GM12878 (cell line): ENCODE results near the gene AFF2. TPM values are rescaled to one million over a fixed set of nuclear protein-coding genes. Genes with fewer than 3 reads are reported as not detected.

Experiments used
- ATAC-seq: fragments of 200-7000 bp; cut with Tn5 transposase; 3 replicates; pipeline ENCODE4 v1.9.1; 2020; ENCODE audit warnings: mild to moderate bottlenecking, moderate library complexity
- BruUV-seq: library from RNA; stranded (reverse); fragments of 400-500 nt; replicated peaks from 2 replicates; lab custom pipeline; 2021; lab: Mats Ljungman, UMichigan
- CTCF ChIA-PET: fragments of 300-600 bp; sonication (Branson Sonifier 250); formaldehyde crosslinking; extraction: SDS; loops from one replicate; lab custom pipeline; 2021; ENCODE audit warnings: inconsistent platforms; lab: Yijun Ruan, JAX
- POLR2A ChIA-PET: fragments of 350-600 bp; formaldehyde crosslinking; extraction: SDS; loops from one replicate; lab custom pipeline; 2021; ENCODE audit warnings: inconsistent platforms; lab: Charles Lee
- RAD21 ChIA-PET: fragments of 300-600 bp; sonication (Branson Sonifier 250); formaldehyde crosslinking; loops from one replicate; lab custom pipeline; 2023; ENCODE audit warnings: antibody characterized with exemption; ENCODE audit not compliant: unreplicated experiment; lab: Charles Lee
- SMC1A ChIA-PET: fragments of 300-600 bp; sonication (Branson Sonifier 250); formaldehyde crosslinking; loops from one replicate; lab custom pipeline; 2023; ENCODE audit not compliant: unreplicated experiment, uncharacterized antibody; lab: Charles Lee
- DNase-seq: peaks from one replicate; pipeline ENCODE4 v3.0.0-alpha.2; 2011; ENCODE audit warnings: low read depth, low spot score
- FAIRE-seq: peaks from 3 replicates; lab custom pipeline; 2011; peaks lifted over from hg19 to GRCh38; lab: Jason Lieb, UNC
- H2AFZ ChIP-seq: 2 replicates; pipeline ENCODE4 v1.6.0; 2011; ENCODE audit warnings: low read depth, low read length, control low read depth; ENCODE audit not compliant: control insufficient read depth
- H3K27ac ChIP-seq: 2 replicates; pipeline ENCODE4 v1.5.1; 2011; ENCODE audit warnings: control low read depth; ENCODE audit not compliant: control insufficient read depth, insufficient read depth
- H3K27me3 ChIP-seq, 2 experiments: replicated peaks in 1 of 2; 2 replicates each; pipeline versions ENCODE4 v1.6.0 to v1.6.1; 2011; ENCODE audit warnings: low read length in 1 of 2; ENCODE audit not compliant: control insufficient read depth in 2 of 2, insufficient read depth in 2 of 2
- H3K36me3 ChIP-seq, 2 experiments: 2 replicates each; pipeline ENCODE4 v1.5.1; 2011; ENCODE audit warnings: low read length in 1 of 2; ENCODE audit not compliant: control insufficient read depth in 2 of 2, insufficient read depth in 2 of 2
- H3K4me1 ChIP-seq: 2 replicates; pipeline ENCODE4 v1.6.1; 2011; ENCODE audit warnings: mild to moderate bottlenecking, low read length, moderate library complexity, mixed read lengths; ENCODE audit not compliant: control insufficient read depth, insufficient read depth
- H3K4me2 ChIP-seq: 2 replicates; pipeline ENCODE4 v1.6.0; 2011; ENCODE audit warnings: control low read depth; ENCODE audit not compliant: control insufficient read depth, insufficient read depth
- H3K4me3 ChIP-seq: fragments of 200-600 bp; sonication (generic); 2 replicates; pipeline ENCODE4 v1.5.1; 2016
- H3K79me2 ChIP-seq: 2 replicates; pipeline ENCODE4 v1.6.0; 2011; ENCODE audit warnings: low read length; ENCODE audit not compliant: control insufficient read depth, insufficient read depth
- H3K9ac ChIP-seq: 2 replicates; pipeline ENCODE4 v1.8.0; 2011; ENCODE audit warnings: low read length, control low read depth, mixed read lengths; ENCODE audit not compliant: control insufficient read depth, insufficient read depth
- H3K9me3 ChIP-seq: replicated peaks from 3 replicates; pipeline ENCODE4 v1.5.1; 2011; ENCODE audit warnings: mild to moderate bottlenecking, low read length; ENCODE audit not compliant: control insufficient read depth, insufficient read depth
- H4K20me1 ChIP-seq: 2 replicates; pipeline ENCODE4 v1.6.0; 2011; ENCODE audit not compliant: control insufficient read depth, insufficient read depth
- EZH2 ChIP-seq: IDR thresholded peaks from 2 replicates; pipeline ENCODE4 v1.6.1; 2012; ENCODE audit warnings: low read depth, mild to moderate bottlenecking, control low read depth, inconsistent platforms, low read length, borderline replicate concordance; ENCODE audit not compliant: control insufficient read depth
- FOS ChIP-seq: IDR thresholded peaks from 3 replicates; pipeline ENCODE4 v1.6.1; 2011; ENCODE audit warnings: borderline replicate concordance; ENCODE audit not compliant: insufficient read length; ENCODE audit errors: extremely low read depth
- JUNB ChIP-seq: IDR thresholded peaks from 2 replicates; pipeline ENCODE4 v1.6.1; 2016; ENCODE audit warnings: antibody characterized with exemption, mild to moderate bottlenecking
- MEF2B ChIP-seq: fragments of 450-650 bp; IDR thresholded peaks from 2 replicates; pipeline ENCODE4 v1.6.1; 2018; ENCODE audit warnings: mild to moderate bottlenecking, moderate library complexity; ENCODE audit not compliant: partially characterized antibody, poor library complexity, severe bottlenecking
- NKRF ChIP-seq: fragments of 450-650 bp; conservative IDR thresholded peaks from 2 replicates; pipeline ENCODE4 v1.6.1; 2017; ENCODE audit warnings: mild to moderate bottlenecking, moderate library complexity
- SP1 ChIP-seq: IDR thresholded peaks from one replicate; pipeline ENCODE4 v1.6.1; 2011; ENCODE audit warnings: low read depth, low read length
- STAT3 ChIP-seq: IDR thresholded peaks from 2 replicates; pipeline ENCODE4 v1.6.1; 2011; ENCODE audit warnings: low read depth, low read length, improper control_type of control experiment
- TBL1XR1 ChIP-seq: IDR thresholded peaks from 2 replicates; pipeline ENCODE4 v1.6.1; 2012; ENCODE audit warnings: low read depth, low read length, improper control_type of control experiment
- WRNIP1 ChIP-seq: IDR thresholded peaks from 2 replicates; pipeline ENCODE4 v1.6.1; 2011; ENCODE audit warnings: low read depth, low read length, improper control_type of control experiment, borderline replicate concordance
- WGBS: methylation state at CpG from one replicate; pipeline ENCODE4 v1.1.6; 2016; ENCODE audit warnings: low lambda C conversion rate; ENCODE audit not compliant: insufficient replicate concordance, insufficient coverage; ENCODE audit errors: missing lambda C conversion rate; 5-methylcytosine and 5-hydroxymethylcytosine counted together
- in situ Hi-C: fragments of 300-500 bp; cut with MboI; formaldehyde crosslinking; loops from 9 replicates; pipeline ENCODE4 v1.14.3; 2018; ENCODE audit warnings: mixed read lengths
- intact Hi-C: fragments of 100-400 bp; cut with micrococcal nuclease; formaldehyde crosslinking; loops from one replicate; pipeline ENCODE4 v1.14.2; 2022; ENCODE audit not compliant: unreplicated experiment
- polyA plus RNA-seq, 11 experiments: library from polyadenylated mRNA; depleted of rRNA in 4 of 11; unstranded in 6 of 11; stranded (reverse) in 5 of 11; fragments of >200 nt; fragmentation: Nextera tagmentation in 4 of 11; fragmentation: Illumina TruSeq in 1 of 11; extraction: Ambion mirVana in 4 of 11; extraction: Trizol in 1 of 11; gene quantifications; 1 replicate in 1 of 11; 2 replicates in 10 of 11; pipeline versions ENCODE4 v1.2.1 to v1.2.3, GENCODE V29; 2011 to 2016; ENCODE audit warnings: inconsistent platforms in 2 of 11, missing spikeins in 2 of 11, low read depth in 1 of 11
- total RNA-seq, 4 experiments: library from RNA; depleted of rRNA in 3 of 4; stranded (reverse); fragments of >200 nt in 3 of 4; fragmentation: Illumina TruSeq in 1 of 4; extraction: Trizol in 1 of 4; gene quantifications; 2 replicates each; pipeline versions ENCODE4 v1.2.1 to v1.2.3, GENCODE V29; 2013 to 2021

Gene AFF2
- total and polyA plus RNA-seq, 10 of the 15 experiments (the other 5 are each of a cell fraction or from before 2014, with no cell fraction given), result under 0.01 to 0.03 TPM; not detected in 8

DNA sequence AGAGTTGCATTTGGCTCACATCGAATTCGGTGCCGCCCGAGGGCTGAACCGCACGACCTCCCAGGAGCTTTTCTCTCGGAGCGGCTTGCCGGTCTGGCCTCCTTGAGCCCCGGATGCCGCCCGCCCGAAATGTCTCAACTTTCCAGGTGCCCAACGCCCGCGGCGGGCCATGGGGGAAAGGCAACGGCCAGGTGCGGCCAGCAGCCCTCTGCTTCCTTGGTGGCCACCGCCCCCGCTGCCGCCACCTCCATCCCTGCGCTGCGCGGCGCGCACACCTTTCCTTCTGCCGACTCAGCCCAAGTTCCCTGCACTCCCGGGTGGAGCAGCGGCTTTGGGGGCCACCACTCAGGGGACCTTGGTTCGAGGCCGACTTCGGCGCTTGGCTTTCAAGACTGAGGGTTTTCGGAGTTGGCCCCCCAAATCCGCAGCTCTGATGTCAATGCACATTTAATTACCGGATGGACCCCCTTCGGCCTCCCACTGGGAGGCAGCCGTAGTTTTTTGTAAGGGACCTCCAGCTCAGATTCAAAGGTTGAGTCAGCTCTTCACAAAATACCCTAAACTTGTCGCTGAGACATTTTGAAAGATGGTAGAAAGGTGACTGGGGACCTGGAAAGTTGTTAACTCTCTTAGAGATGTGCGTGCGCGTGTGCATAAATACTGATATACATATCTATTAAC, 1.1 kb downstream of the AFF2 start:
- Histone ChIP-seq H3K27ac (no peak overlapping the region), H3K36me3 (no peaks in the 10 kb centered on the region), H3K9me3 (no peaks in the 10 kb centered on the region; the same call in 2 of the 3 replicates), H3K4me1 (no peaks in the 10 kb centered on the region), H2AFZ (no peak overlapping the region)
- RAD21 ChIA-PET, result no interaction called here
- intact Hi-C loops, result no loop called here
- BruUV-seq, result no TSS peak
- DNase-seq (no peak), ATAC-seq (no peak)
- TF ChIP-seq EZH2 (no peak), FOS (no peak)
- TF ChIP-seq, all 136 proteins: peak for 0
- ChIA-PET POLR2A (no interaction called here), SMC1A (no interaction called here), CTCF (no interaction called here)
- in situ Hi-C loops, result no loop called here
- Histone ChIP-seq H3K9ac (no peak overlapping the region), H3K4me2 (peak overlapping the region; percentile 38), H4K20me1 (no peaks in the 10 kb centered on the region), H3K4me3 (no peak overlapping the region), H3K79me2 (no peaks in the 10 kb centered on the region), H3K27me3 (peaks cover 0 to 5% of the 10 kb centered on the region in 2 experiments; a peak in 3 of 4 replicates)
- FAIRE-seq, result no peak
- 37% methylated on average over 43 of the region's 43 CpGs for WGBS

DNA sequence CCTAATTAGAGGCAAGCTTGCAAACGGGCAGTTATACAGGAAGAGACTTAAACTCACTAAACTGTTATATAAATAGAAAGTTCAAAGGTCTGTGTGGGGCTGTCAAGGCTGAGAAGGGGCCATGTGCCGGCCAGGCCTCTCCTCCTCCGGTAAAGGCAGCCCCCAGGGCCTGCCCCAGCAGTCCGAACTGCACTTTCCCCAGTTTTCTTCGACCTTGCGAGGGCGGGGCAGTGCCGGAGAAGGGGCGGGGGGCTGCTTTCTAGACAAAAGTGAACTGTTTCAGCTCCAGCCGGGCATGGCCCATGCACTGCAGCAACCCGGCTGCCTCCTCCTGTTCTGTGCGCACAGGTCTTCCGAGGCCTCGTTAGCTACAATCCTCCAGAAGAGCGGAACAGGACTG, 4.1 kb downstream of the AFF2 start:
- Histone ChIP-seq H3K27me3 (peaks cover 0 to 5% of the 10 kb centered on the region in 2 experiments; a peak in 3 of 4 replicates), H3K4me1 (no peaks in the 10 kb centered on the region), H3K36me3 (no peaks in the 10 kb centered on the region), H2AFZ (no peak overlapping the region), H3K9ac (no peak overlapping the region), H3K79me2 (no peaks in the 10 kb centered on the region), H3K4me3 (no peak overlapping the region), H3K27ac (no peak overlapping the region), H3K9me3 (no peaks in the 10 kb centered on the region; the same call in 2 of the 3 replicates), H3K4me2 (no peak overlapping the region), H4K20me1 (no peaks in the 10 kb centered on the region)
- TF ChIP-seq JUNB (no peak), WRNIP1 (no peak), STAT3 (no peak), SP1 (no peak), TBL1XR1 (no peak), MEF2B (no peak), NKRF (no peak)
- SMC1A ChIA-PET, result interaction anchor here (0.6 kb wide), 1 partner anchor 141 kb away, joined by 4 read pairs; no protein-coding TSS in a partner anchor
- no TSS peak for BruUV-seq
- FAIRE-seq (no peak), ATAC-seq (no peak), DNase-seq (no peak)
- WGBS, result 39% methylated on average over 15 of the region's 15 CpGs
- intact Hi-C loops, result no loop called here
- in situ Hi-C loops, result no loop called here
- POLR2A ChIA-PET, result no interaction called here
- RAD21 ChIA-PET, result no interaction called here
- CTCF ChIA-PET, result no interaction called here
